Measurements from ENCODE around the gene TMEM52.
A peak's percentile ranks its signal among the peaks of the same experiment; 100 is the strongest.

TMEM52 gene

GRCh38 chr1:1922702-1922955 is 3.5 kb upstream of the TMEM52 start:
- H3K4me3 ChIP-seq (ENCODE audit: low read length) = no peak overlapping the region
- no peak for TF ChIP-seq CTCF (conservative IDR thresholded peaks at IDR 0.05; ENCODE audit: low read depth, low read length)
- DNase-seq (ENCODE audit: low read depth) = no peak

- DNase-seq (ENCODE audit: low read depth) = no peak
- H3K4me3 ChIP-seq (ENCODE audit: low read length) = no peak overlapping the region
- TF ChIP-seq CTCF (conservative IDR thresholded peaks at IDR 0.05; ENCODE audit: low read depth, low read length) = no peak
Measured at GRCh38 chr1:1921901-1922701, 3.0 kb upstream of the TMEM52 start.

- H3K4me3 ChIP-seq (ENCODE audit: low read length) = no peak overlapping the region
- no peak for TF ChIP-seq CTCF (conservative IDR thresholded peaks at IDR 0.05; ENCODE audit: low read depth, low read length)
- DNase-seq (ENCODE audit: low read depth) = no peak
Measured at GRCh38 chr1:1921459-1921862, 2.4 kb upstream of the TMEM52 start.

- TF ChIP-seq CTCF (conservative IDR thresholded peaks at IDR 0.05; ENCODE audit: low read depth, low read length) = no peak
- H3K4me3 ChIP-seq (ENCODE audit: low read length) = no peak overlapping the region
- no peak for DNase-seq (ENCODE audit: low read depth)
Measured at GRCh38 chr1:1920608-1921458, 1.8 kb upstream of the TMEM52 start.

- TF ChIP-seq CTCF (conservative IDR thresholded peaks at IDR 0.05; ENCODE audit: low read depth, low read length) = no peak
- no peak for DNase-seq (ENCODE audit: low read depth)
- no peak overlapping the region for H3K4me3 ChIP-seq (ENCODE audit: low read length)
Measured at GRCh38 chr1:1920057-1920607, 1.1 kb upstream of the TMEM52 start.

GRCh38 chr1:1919304-1920056 is 401 bp upstream of the TMEM52 start:
- DNase-seq (ENCODE audit: low read depth) = peak; percentile 79
- no peak for TF ChIP-seq CTCF (conservative IDR thresholded peaks at IDR 0.05; ENCODE audit: low read depth, low read length)
- H3K4me3 ChIP-seq (ENCODE audit: low read length) = peak overlapping the region; percentile 37

Measured in retinal pigment epithelial cell (primary cell).